HCT116 (cell line): ENCODE data around the gene EXD3. TPM values are rescaled to one million over a fixed set of nuclear protein-coding genes. Genes with fewer than 3 reads are reported as not detected.

Experiments used
- ATAC-seq: fragments of 200-7000 bp; cut with Tn5 transposase; 2 replicates; pipeline ENCODE4 v1.9.1; 2020; ENCODE audit warnings: mild to moderate bottlenecking, moderate library complexity
- BruUV-seq: library from RNA; stranded (reverse); fragments of 400-500 nt; replicated peaks from 2 replicates; lab custom pipeline; 2021; lab: Mats Ljungman, UMichigan
- CTCF ChIA-PET: fragments of 300-600 bp; sonication (Branson Sonifier 250); formaldehyde crosslinking; loops from one replicate; lab custom pipeline; 2021; ENCODE audit warnings: antibody characterized with exemption; lab: Charles Lee
- POLR2A ChIA-PET: fragments of 300-600, 350-600 bp; sonication (Branson Sonifier 250); formaldehyde crosslinking; loops from one replicate; lab custom pipeline; 2021; ENCODE audit warnings: antibody characterized with exemption; lab: Charles Lee
- RAD21 ChIA-PET, 2 experiments: fragments of 300-600 bp; sonication (Branson Sonifier 250); formaldehyde crosslinking; loops; one replicate each; lab custom pipeline; 2023; ENCODE audit warnings: low total read pairs in 2 of 2; ENCODE audit not compliant: uncharacterized antibody in 2 of 2, unreplicated experiment in 2 of 2, low non-redundant PET in 1 of 2; lab: Charles Lee
- DNase-seq: peaks from one replicate; pipeline ENCODE4 v3.0.0-alpha.2; 2010; ENCODE audit warnings: low read depth, low spot score
- H2AFZ ChIP-seq: fragments of 200-600 bp; shearing (Covaris generic), sonication (generic); 2 replicates; pipeline ENCODE4 v1.6.1; 2017; ENCODE audit warnings: low read depth, mixed run types, mixed read lengths, antibody characterized with exemption, low read length; ENCODE audit not compliant: poor library complexity, severe bottlenecking
- H3K27ac ChIP-seq: 2 replicates; pipeline ENCODE4 v1.5.1; 2012; ENCODE audit warnings: low read depth, low read length
- H3K27me3 ChIP-seq: fragments of 200-600 bp; sonication (generic); 2 replicates; pipeline ENCODE4 v1.6.1; 2016; ENCODE audit warnings: mixed run types, low read length, mixed read lengths; ENCODE audit not compliant: insufficient read depth
- H3K36me3 ChIP-seq, 2 experiments: fragments of 200-500 bp in 1 of 2; fragments of 200-600 bp in 1 of 2; sonication (Bioruptor generic) in 1 of 2; sonication (generic) in 1 of 2; 2 replicates each; pipeline versions ENCODE4 v1.5.1 to v1.6.1; 2014 to 2016; ENCODE audit warnings: low read length in 2 of 2, inconsistent platforms in 1 of 2, mixed read lengths in 1 of 2, mixed run types in 1 of 2; ENCODE audit not compliant: insufficient read depth in 2 of 2, control insufficient read depth in 1 of 2
- H3K4me1 ChIP-seq, 2 experiments: fragments of 200-600 bp in 1 of 2; sonication (generic) in 1 of 2; 2 replicates each; pipeline versions ENCODE4 v1.5.1 to v1.6.1; 2012 to 2017; ENCODE audit warnings: low read length in 2 of 2, inconsistent platforms in 1 of 2, mild to moderate bottlenecking in 1 of 2, mixed read lengths in 1 of 2, mixed run types in 1 of 2, moderate library complexity in 1 of 2; ENCODE audit not compliant: insufficient read depth in 2 of 2, control insufficient read depth in 1 of 2
- H3K4me2 ChIP-seq: fragments of 200-600 bp; sonication (generic); 2 replicates; pipeline ENCODE4 v1.6.1; 2017; ENCODE audit warnings: mixed run types, low read length, mixed read lengths
- H3K4me3 ChIP-seq, 2 experiments: fragments of 200-600 bp in 1 of 2; sonication (generic) in 1 of 2; replicated peaks in 1 of 2; 2 replicates each; pipeline ENCODE4 v1.5.1; 2011 to 2016; ENCODE audit warnings: low read length in 2 of 2, control low read depth in 1 of 2, low read depth in 1 of 2, mild to moderate bottlenecking in 1 of 2, mixed read lengths in 1 of 2, mixed run types in 1 of 2
- H3K79me2 ChIP-seq: fragments of 200-600 bp; sonication (generic); 2 replicates; pipeline ENCODE4 v1.6.1; 2017; ENCODE audit warnings: mild to moderate bottlenecking, mixed run types, low read length, moderate library complexity, mixed read lengths; ENCODE audit not compliant: insufficient read depth
- H3K9ac ChIP-seq: fragments of 200-600 bp; sonication (generic); 2 replicates; pipeline ENCODE4 v1.6.1; 2016; ENCODE audit warnings: low read length, mixed read lengths
- H3K9me2 ChIP-seq: fragments of 200-600 bp; sonication (generic), shearing (Covaris generic); 2 replicates; pipeline ENCODE4 v1.6.1; 2017; ENCODE audit warnings: mixed run types, mild to moderate bottlenecking, moderate library complexity; ENCODE audit not compliant: insufficient read depth
- H3K9me3 ChIP-seq, 2 experiments: fragments of 200-500 bp in 1 of 2; fragments of 200-600 bp in 1 of 2; sonication (Bioruptor generic) in 1 of 2; sonication (generic) in 1 of 2; 2 replicates each; pipeline ENCODE4 v1.6.1; 2014 to 2017; ENCODE audit warnings: low read length in 2 of 2, mixed read lengths in 2 of 2, inconsistent platforms in 1 of 2, low read depth in 1 of 2, mild to moderate bottlenecking in 1 of 2, mixed run types in 1 of 2, moderate library complexity in 1 of 2; ENCODE audit not compliant: control insufficient read depth in 1 of 2, insufficient read depth in 1 of 2
- H4K20me1 ChIP-seq: fragments of 200-600 bp; sonication (generic), shearing (Covaris generic); 2 replicates; pipeline ENCODE4 v1.6.1; 2017; ENCODE audit warnings: mixed run types, mild to moderate bottlenecking, moderate library complexity; ENCODE audit not compliant: insufficient read depth
- ATF3 ChIP-seq: IDR thresholded peaks from 2 replicates; pipeline ENCODE4 v1.6.1; 2012
- CEBPB ChIP-seq: IDR thresholded peaks from 2 replicates; pipeline ENCODE4 v1.6.1; 2012; ENCODE audit warnings: low read depth
- CTCF ChIP-seq, 3 experiments: fragments of 200-600 bp in 1 of 3; sonication (generic) in 1 of 3; IDR thresholded peaks in 2 of 3; conservative IDR thresholded peaks in 1 of 3; 2 replicates each; pipeline ENCODE4 v1.5.1; 2012 to 2017; ENCODE audit warnings: low read depth in 2 of 3, low read length in 2 of 3, antibody characterized with exemption in 1 of 3, borderline replicate concordance in 1 of 3, control low read depth in 1 of 3, mild to moderate bottlenecking in 1 of 3, mixed read lengths in 1 of 3, mixed run types in 1 of 3, moderate library complexity in 1 of 3; ENCODE audit not compliant: insufficient read depth in 1 of 3
- EGR1 ChIP-seq: IDR thresholded peaks from 2 replicates; pipeline ENCODE4 v1.6.1; 2012; ENCODE audit warnings: low read depth
- ELF1 ChIP-seq: IDR thresholded peaks from 2 replicates; pipeline ENCODE4 v1.6.1; 2012; ENCODE audit warnings: low read depth, borderline replicate concordance
- EZH2phosphoT487 ChIP-seq: fragments of 200-600 bp; IDR thresholded peaks from 2 replicates; pipeline ENCODE4 v1.6.1; 2018; ENCODE audit warnings: antibody characterized with exemption, borderline replicate concordance
- FOSL1 ChIP-seq: IDR thresholded peaks from 2 replicates; pipeline ENCODE4 v1.6.1; 2012; ENCODE audit warnings: low read depth
- JUND ChIP-seq: IDR thresholded peaks from 2 replicates; pipeline ENCODE4 v1.6.1; 2012
- POLR2A ChIP-seq: IDR thresholded peaks from 2 replicates; pipeline ENCODE4 v1.7.0; 2011; ENCODE audit warnings: borderline replicate concordance; ENCODE audit not compliant: insufficient read depth, insufficient read length; ENCODE audit errors: extremely low read depth
- POLR2AphosphoS5 ChIP-seq: IDR thresholded peaks from 2 replicates; pipeline ENCODE4 v1.6.1; 2011; ENCODE audit warnings: mild to moderate bottlenecking, low read depth, low read length, moderate library complexity
- RAD21 ChIP-seq: IDR thresholded peaks from 2 replicates; pipeline ENCODE4 v1.6.1; 2012; ENCODE audit warnings: low read depth, mild to moderate bottlenecking
- REST ChIP-seq: IDR thresholded peaks from 2 replicates; pipeline ENCODE4 v1.6.1; 2012; ENCODE audit warnings: low read depth
- SP1 ChIP-seq: IDR thresholded peaks from 2 replicates; pipeline ENCODE4 v1.6.1; 2012; ENCODE audit warnings: low read depth
- YY1 ChIP-seq: IDR thresholded peaks from 2 replicates; pipeline ENCODE4 v1.6.1; 2011; ENCODE audit warnings: low read length, low read depth, moderate library complexity, mild to moderate bottlenecking; ENCODE audit not compliant: insufficient replicate concordance; ENCODE audit errors: extremely low read depth
- ZFX ChIP-seq: fragments of 450-650 bp; IDR thresholded peaks from 2 replicates; pipeline ENCODE4 v1.6.1; 2017
- ZNF274 ChIP-seq: fragments of 200-500 bp; sonication (Bioruptor generic); IDR thresholded peaks from 2 replicates; pipeline ENCODE4 v1.6.1; 2014; ENCODE audit warnings: mild to moderate bottlenecking, low read depth, low read length, inconsistent platforms
- intact Hi-C: fragments of 100-400 bp; cut with micrococcal nuclease; formaldehyde crosslinking; loops from 2 replicates; pipeline ENCODE4 v1.10.0; 2022
- total RNA-seq: library from RNA; stranded (reverse); gene quantifications from one replicate; pipeline ENCODE4 v1.2.1, GENCODE V29; 2021; ENCODE audit not compliant: unreplicated experiment

Gene EXD3
- total RNA-seq, 1 experiment from 2014 or later = 25.4 TPM

- no peak for TF ChIP-seq ATF3
- TF ChIP-seq POLR2AphosphoS5 = no peak
- TF ChIP-seq CEBPB = no peak
Measured at GRCh38 chr9:137286975-137287383, 136.0 kb downstream of the EXD3 start (continued).

- no peak for TF ChIP-seq JUND
- no peak for TF ChIP-seq FOSL1
- TF ChIP-seq POLR2A = no peak
- no peak for TF ChIP-seq REST
- TF ChIP-seq RAD21 = no peak
- no peak for TF ChIP-seq SP1
- no peak for TF ChIP-seq ZNF274
- no peak for TF ChIP-seq ATF3
- TF ChIP-seq EZH2phosphoT487 = no peak
- TF ChIP-seq ZFX = no peak
- TF ChIP-seq YY1 = no peak
- no peak for TF ChIP-seq POLR2AphosphoS5
- no peak for TF ChIP-seq ELF1
- TF ChIP-seq EGR1 = no peak
- no peak for TF ChIP-seq CTCF (IDR thresholded peaks at IDR 0.05 in 2 of 3, conservative IDR thresholded peaks at IDR 0.05 in 1 of 3; ENCODE audit: borderline replicate concordance in 1 of 3, insufficient read depth in 1 of 3, low read depth in 2 of 3, low read length in 2 of 3)
- Histone ChIP-seq H3K9ac (no peak overlapping the region), H3K36me3 (peaks cover 0 to 13% of the 10 kb centered on the region in 2 experiments; a peak in 3 of 4 replicates), H3K4me2 (no peak overlapping the region), H3K27ac (no peak overlapping the region; the same call in 1 of the 2 replicates), H4K20me1 (no peaks in the 10 kb centered on the region), H3K9me2 (no peaks in the 10 kb centered on the region), H2AFZ (no peak overlapping the region), H3K4me1 (peaks cover 7 to 17% of the 10 kb centered on the region in 2 experiments), H3K9me3 (no peaks in the 10 kb centered on the region), H3K4me3 (no peak overlapping the region), H3K27me3 (no peaks in the 10 kb centered on the region), H3K79me2 (peaks cover 34% of the 10 kb centered on the region)
- intact Hi-C loops = loop anchor here (10.0 kb wide), 1 partner anchor 243 kb away; no protein-coding TSS in a partner anchor
- POLR2A ChIA-PET = no interaction called here
- BruUV-seq = no TSS peak
- ATAC-seq (no peak), DNase-seq (no peak)
- RAD21 ChIA-PET = no interaction called here
- CTCF ChIA-PET = no interaction called here
Measured at GRCh38 chr9:137281345-137282116, 141.4 kb downstream of the EXD3 start.
